Subcutaneous abdominal adipose tissue (tissue), 5 donors: ENCODE measurements around the gene BCHE.

Experiments used
- H3K27ac ChIP-seq: one replicate; pipeline ENCODE4 v1.7.0; 2013; ENCODE audit warnings: low read depth, mild to moderate bottlenecking, inconsistent platforms, low read length, moderate library complexity
- H3K27me3 ChIP-seq, 5 donors: one replicate each; pipeline ENCODE4 v1.7.0; 2013; ENCODE audit warnings: low read length in 5 of 5, inconsistent platforms in 1 of 5; ENCODE audit not compliant: control insufficient read depth in 5 of 5, insufficient read depth in 4 of 5
- H3K36me3 ChIP-seq, 5 donors: one replicate each; pipeline ENCODE4 v1.7.0; 2013; ENCODE audit warnings: low read length in 5 of 5; ENCODE audit not compliant: control insufficient read depth in 5 of 5, insufficient read depth in 5 of 5
- H3K4me1 ChIP-seq, 5 donors: one replicate each; pipeline ENCODE4 v1.7.0; 2013; ENCODE audit warnings: low read length in 5 of 5, mild to moderate bottlenecking in 3 of 5, moderate library complexity in 1 of 5; ENCODE audit not compliant: control insufficient read depth in 5 of 5, insufficient read depth in 5 of 5
- H3K4me3 ChIP-seq, 5 donors: one replicate each; pipeline ENCODE4 v1.7.0; 2013; ENCODE audit warnings: low read length in 5 of 5, low read depth in 1 of 5
- H3K9ac ChIP-seq, 5 donors: one replicate each; pipeline ENCODE4 v1.7.0; 2013; ENCODE audit warnings: low read length in 5 of 5, mild to moderate bottlenecking in 4 of 5, moderate library complexity in 3 of 5
- H3K9me3 ChIP-seq, 5 donors: one replicate each; pipeline ENCODE4 v1.7.0; 2013; ENCODE audit warnings: low read length in 5 of 5; ENCODE audit not compliant: control insufficient read depth in 5 of 5
- donor health status: healthy.
- donor health status: healthy.
- donor health status: healthy.
- donor health status: healthy.
- donor health status: healthy.

Gene BCHE

GRCh38 chr3:165837058-165837525 is at the start of gene BCHE:
Gene BCHE (minus strand): TSS chr3:165837423. CDS start chr3:165831033, 6,390 bp downstream.
- H3K36me3 ChIP-seq, result no peaks in the 10 kb centered on the region
- H3K27me3 ChIP-seq, result no peaks in the 10 kb centered on the region
- H3K4me1 ChIP-seq, result peaks cover 0 to 3% (median 0%) of the 10 kb centered on the region in 5 donors
- H3K4me3 ChIP-seq, result peak within 1 kb of the TSS; percentile 18 to 68 (median 64)
- no peak within 1 kb of the TSS for H3K27ac ChIP-seq
- H3K9me3 ChIP-seq, result no peaks in the 10 kb centered on the region
- H3K9ac ChIP-seq, result peak within 1 kb of the TSS in 1 of 5 donors; percentile 64

- H3K36me3 ChIP-seq, result no peaks in the 10 kb centered on the region
- no peaks in the 10 kb centered on the region for H3K9me3 ChIP-seq
- no peaks in the 10 kb centered on the region for H3K27me3 ChIP-seq
- no peaks in the 10 kb centered on the region for H3K4me1 ChIP-seq
- H3K4me3 ChIP-seq, result no peak overlapping the region
- no peak overlapping the region for H3K27ac ChIP-seq
- H3K9ac ChIP-seq, result no peak overlapping the region
These were observed 48.5 kb upstream of the BCHE start for GRCh38 chr3:165885558-165886270.

GRCh38 chr3:165884518-165884917 is 47.3 kb upstream of the BCHE start:
- H3K27ac ChIP-seq, result no peak overlapping the region
- H3K4me3 ChIP-seq, result no peak overlapping the region
- H3K36me3 ChIP-seq, result no peaks in the 10 kb centered on the region
- no peaks in the 10 kb centered on the region for H3K4me1 ChIP-seq
- H3K9me3 ChIP-seq, result no peaks in the 10 kb centered on the region
- H3K9ac ChIP-seq, result no peak overlapping the region
- H3K27me3 ChIP-seq, result no peaks in the 10 kb centered on the region

DNA sequence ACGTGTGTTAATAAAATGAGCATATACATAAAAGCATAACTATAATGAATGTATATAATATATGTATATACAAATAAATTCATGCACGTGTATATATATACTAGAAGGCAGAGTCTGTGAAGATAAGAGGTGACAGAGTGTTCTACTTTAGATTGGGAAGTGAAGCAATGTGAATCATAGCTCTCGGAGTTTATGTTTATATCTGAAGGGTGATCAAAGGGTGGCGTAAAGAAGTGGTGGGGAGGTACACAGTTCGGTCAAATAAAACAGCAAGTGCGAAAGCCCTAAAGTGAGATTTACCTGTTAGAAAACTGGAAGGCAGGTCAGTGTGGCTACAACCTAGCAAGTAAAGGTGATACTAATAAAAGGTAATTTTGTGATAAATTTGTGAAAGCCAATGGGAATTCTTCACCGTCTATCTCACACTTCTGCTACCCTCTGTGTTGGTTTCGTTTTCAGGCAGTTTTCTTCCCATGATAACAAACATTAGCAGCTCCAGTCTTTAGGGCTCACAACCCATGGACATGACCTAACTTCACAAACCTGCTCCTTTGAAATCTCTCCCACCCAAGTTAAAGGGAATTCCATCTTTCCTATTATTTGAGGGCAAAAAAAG is 46.7 kb upstream of the BCHE start:
- Histone ChIP-seq H3K27me3 (no peaks in the 10 kb centered on the region), H3K4me3 (peak overlapping the region in 1 of 5 donors; percentile 7), H3K36me3 (no peaks in the 10 kb centered on the region), H3K9ac (no peak overlapping the region), H3K27ac (no peak overlapping the region), H3K9me3 (no peaks in the 10 kb centered on the region), H3K4me1 (no peaks in the 10 kb centered on the region)

GRCh38 chr3:165883117-165883516 is 45.9 kb upstream of the BCHE start:
- H3K4me3 ChIP-seq, result no peak overlapping the region
- no peak overlapping the region for H3K9ac ChIP-seq
- no peaks in the 10 kb centered on the region for H3K36me3 ChIP-seq
- no peaks in the 10 kb centered on the region for H3K27me3 ChIP-seq
- no peak overlapping the region for H3K27ac ChIP-seq
- no peaks in the 10 kb centered on the region for H3K9me3 ChIP-seq
- H3K4me1 ChIP-seq, result no peaks in the 10 kb centered on the region

DNA sequence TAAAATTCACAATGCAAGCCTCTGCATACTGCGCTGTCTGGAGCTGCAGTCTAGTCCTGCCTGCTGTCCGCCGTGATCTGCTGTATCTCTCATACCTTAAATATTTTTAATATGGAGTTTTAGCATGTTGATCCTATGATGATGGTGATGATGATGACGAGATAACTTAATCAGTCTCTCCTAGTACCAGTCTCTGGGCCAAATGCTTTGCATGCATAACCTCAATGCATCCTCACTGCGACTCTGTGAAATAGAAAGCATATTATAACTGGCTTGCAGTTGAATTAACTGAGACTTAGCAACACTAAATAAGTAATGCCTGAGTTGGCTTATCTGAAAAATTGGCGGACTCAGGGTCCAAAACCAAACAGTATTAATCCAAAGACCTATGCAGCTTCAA is 38.4 kb upstream of the BCHE start:
- Histone ChIP-seq H3K4me3 (no peak overlapping the region), H3K36me3 (no peaks in the 10 kb centered on the region), H3K4me1 (no peaks in the 10 kb centered on the region), H3K27ac (no peak overlapping the region), H3K27me3 (no peaks in the 10 kb centered on the region), H3K9me3 (no peaks in the 10 kb centered on the region), H3K9ac (no peak overlapping the region)

- no peak overlapping the region for H3K27ac ChIP-seq
- no peak overlapping the region for H3K9ac ChIP-seq
- no peaks in the 10 kb centered on the region for H3K4me1 ChIP-seq
- H3K4me3 ChIP-seq, result no peak overlapping the region
- H3K36me3 ChIP-seq, result no peaks in the 10 kb centered on the region
- no peaks in the 10 kb centered on the region for H3K27me3 ChIP-seq
- H3K9me3 ChIP-seq, result peaks cover 0 to 3% (median 0%) of the 10 kb centered on the region in 5 donors
These were observed 37.7 kb upstream of the BCHE start for GRCh38 chr3:165874663-165875489.

- Histone ChIP-seq H3K9me3 (peaks cover 0 to 3% (median 0%) of the 10 kb centered on the region in 5 donors), H3K27me3 (no peaks in the 10 kb centered on the region), H3K9ac (no peak overlapping the region), H3K36me3 (no peaks in the 10 kb centered on the region), H3K4me1 (no peaks in the 10 kb centered on the region), H3K27ac (no peak overlapping the region), H3K4me3 (no peak overlapping the region)
These were observed 30.9 kb upstream of the BCHE start for GRCh38 chr3:165868088-165868487.

DNA sequence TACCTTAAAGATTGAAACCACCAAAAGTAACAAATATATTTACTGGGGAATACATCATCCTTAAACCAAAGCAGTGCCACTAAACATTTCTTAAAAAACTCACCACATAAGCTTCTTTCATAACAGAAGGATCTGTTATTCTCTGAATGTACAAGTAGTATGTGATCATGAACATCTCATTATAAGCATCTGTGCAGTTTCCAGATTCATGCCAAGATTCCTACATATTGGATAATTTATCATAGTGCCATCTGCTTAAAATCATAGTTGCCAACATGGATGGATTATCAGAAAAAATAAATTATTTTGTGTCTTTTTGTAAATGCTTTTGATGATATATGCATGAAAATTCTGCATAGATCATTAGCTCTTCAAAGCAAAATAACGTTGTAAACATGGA is 21.8 kb upstream of the BCHE start:
- Histone ChIP-seq H3K36me3 (no peaks in the 10 kb centered on the region), H3K27ac (no peak overlapping the region), H3K4me1 (no peaks in the 10 kb centered on the region), H3K4me3 (no peak overlapping the region), H3K9me3 (no peaks in the 10 kb centered on the region), H3K27me3 (no peaks in the 10 kb centered on the region), H3K9ac (no peak overlapping the region)

GRCh38 chr3:165855581-165855980 is 18.4 kb upstream of the BCHE start:
- no peaks in the 10 kb centered on the region for H3K4me1 ChIP-seq
- no peak overlapping the region for H3K27ac ChIP-seq
- peaks cover 0 to 2% (median 0%) of the 10 kb centered on the region in 5 donors for H3K27me3 ChIP-seq
- no peak overlapping the region for H3K4me3 ChIP-seq
- no peaks in the 10 kb centered on the region for H3K36me3 ChIP-seq
- H3K9me3 ChIP-seq, result no peaks in the 10 kb centered on the region
- no peak overlapping the region for H3K9ac ChIP-seq
